A673 (cell line): ENCODE measurements around the gene DPH5. TPM values are rescaled to one million over a fixed set of nuclear protein-coding genes. Genes with fewer than 3 reads are reported as not detected.

Source experiments
- Bru-seq: library from RNA; stranded (reverse); fragments of 400-500 nt; gene quantifications from one replicate; lab custom pipeline; 2021; lab: Mats Ljungman, UMichigan
- BruChase-seq, 2 experiments: library from RNA; stranded (reverse); fragments of 400-500 nt; gene quantifications; one replicate each; lab custom pipeline; 2021; lab: Mats Ljungman, UMichigan
- BruUV-seq: library from RNA; stranded (reverse); fragments of 400-500 nt; replicated peaks from 2 replicates; lab custom pipeline; 2021; lab: Mats Ljungman, UMichigan
- CTCF ChIA-PET: fragments of 300-600 bp; sonication (Branson Sonifier 250); formaldehyde crosslinking; loops from one replicate; lab custom pipeline; 2022; ENCODE audit warnings: antibody characterized with exemption; lab: Charles Lee
- POLR2A ChIA-PET: fragments of 300-600 bp; sonication (Branson Sonifier 250); formaldehyde crosslinking; loops from one replicate; lab custom pipeline; 2022; ENCODE audit warnings: antibody characterized with exemption; ENCODE audit not compliant: low non-redundant PET; lab: Charles Lee
- DNase-seq: peaks from one replicate; pipeline ENCODE4 v3.0.0-alpha.2; 2015; ENCODE audit warnings: low spot score
- H3K27ac ChIP-seq: fragments of 200-600 bp; sonication (generic); 2 replicates; pipeline ENCODE4 v1.5.1; 2016; ENCODE audit warnings: mixed run types, low read depth, mild to moderate bottlenecking, mixed read lengths, antibody characterized with exemption, low read length; ENCODE audit not compliant: poor library complexity, severe bottlenecking
- H3K27me3 ChIP-seq: fragments of 200-600 bp; sonication (generic); replicated peaks from 2 replicates; pipeline ENCODE4 v1.6.1; 2017; ENCODE audit warnings: mixed run types, low read depth, mild to moderate bottlenecking, mixed read lengths, antibody characterized with exemption, low read length; ENCODE audit not compliant: insufficient read depth, poor library complexity
- H3K36me3 ChIP-seq: fragments of 200-600 bp; sonication (generic); 2 replicates; pipeline ENCODE4 v1.6.1; 2016; ENCODE audit warnings: mixed run types, mild to moderate bottlenecking, mixed read lengths, antibody characterized with exemption, low read length; ENCODE audit not compliant: insufficient read depth, poor library complexity, severe bottlenecking
- H3K4me1 ChIP-seq: fragments of 200-600 bp; sonication (generic); 2 replicates; pipeline ENCODE4 v1.6.1; 2017; ENCODE audit warnings: mixed run types, mild to moderate bottlenecking, mixed read lengths, antibody characterized with exemption, low read length; ENCODE audit not compliant: insufficient read depth, poor library complexity, severe bottlenecking
- H3K4me3 ChIP-seq: fragments of 200-600 bp; sonication (generic); 2 replicates; pipeline ENCODE4 v1.5.1; 2016; ENCODE audit warnings: low read depth, mixed run types, mild to moderate bottlenecking, mixed read lengths, low read length; ENCODE audit not compliant: poor library complexity, severe bottlenecking
- H3K9me3 ChIP-seq: fragments of 200-600 bp; sonication (generic); 2 replicates; pipeline ENCODE4 v1.6.1; 2016; ENCODE audit warnings: mixed run types, low read depth, mild to moderate bottlenecking, mixed read lengths, antibody characterized with exemption, low read length; ENCODE audit not compliant: poor library complexity, severe bottlenecking
- EZH2 ChIP-seq: fragments of 200-600 bp; sonication (generic); IDR thresholded peaks from 2 replicates; pipeline ENCODE4 v1.6.1; 2017; ENCODE audit warnings: borderline replicate concordance, low read depth, mild to moderate bottlenecking, mixed read lengths, antibody characterized with exemption, low read length; ENCODE audit not compliant: poor library complexity, severe bottlenecking
- intact Hi-C: fragments of 100-400 bp; cut with micrococcal nuclease; formaldehyde crosslinking; loops from one replicate; pipeline ENCODE4 v1.10.0; 2022; ENCODE audit not compliant: unreplicated experiment
- long read RNA-seq: library from polyadenylated mRNA; stranded (forward); transcript quantifications from one replicate; pipeline ENCODE4 v2.0.0, GENCODE V29; 2022
- total RNA-seq: library from RNA; stranded (reverse); gene quantifications from 2 replicates; pipeline ENCODE4 v1.2.3, GENCODE V29; 2021
- TF ChIP-seq, protein P1 (sequence below): fragments of 300-800, 200-600 bp; sonication (generic); conservative IDR thresholded peaks from 2 replicates; pipeline ENCODE4 v1.5.1; 2017; ENCODE audit warnings: low read depth, mild to moderate bottlenecking, antibody characterized with exemption, low read length, moderate library complexity, mixed read lengths

Gene DPH5
- total RNA-seq (43.2 and 50.5 TPM in 2 replicates), Bru-seq, nascent RNA (percentile 85 among the genes with signal in this experiment), BruChase-seq, experiment 1, labeled RNA remaining after a 2-hour chase (percentile 81 among the genes with signal in this experiment), BruChase-seq, experiment 2, labeled RNA remaining after a 6-hour chase (percentile 68 among the genes with signal in this experiment)
- long read RNA-seq, transcript DPH5-203 (8 exons, 1,316 nt) = major isoform, 27 of 51 reads
- long read RNA-seq, partial matches to known transcripts = 0 of 51 reads
- long read RNA-seq, other reads (novel, unspliced or antisense) = 18 of 51 reads

DNA sequence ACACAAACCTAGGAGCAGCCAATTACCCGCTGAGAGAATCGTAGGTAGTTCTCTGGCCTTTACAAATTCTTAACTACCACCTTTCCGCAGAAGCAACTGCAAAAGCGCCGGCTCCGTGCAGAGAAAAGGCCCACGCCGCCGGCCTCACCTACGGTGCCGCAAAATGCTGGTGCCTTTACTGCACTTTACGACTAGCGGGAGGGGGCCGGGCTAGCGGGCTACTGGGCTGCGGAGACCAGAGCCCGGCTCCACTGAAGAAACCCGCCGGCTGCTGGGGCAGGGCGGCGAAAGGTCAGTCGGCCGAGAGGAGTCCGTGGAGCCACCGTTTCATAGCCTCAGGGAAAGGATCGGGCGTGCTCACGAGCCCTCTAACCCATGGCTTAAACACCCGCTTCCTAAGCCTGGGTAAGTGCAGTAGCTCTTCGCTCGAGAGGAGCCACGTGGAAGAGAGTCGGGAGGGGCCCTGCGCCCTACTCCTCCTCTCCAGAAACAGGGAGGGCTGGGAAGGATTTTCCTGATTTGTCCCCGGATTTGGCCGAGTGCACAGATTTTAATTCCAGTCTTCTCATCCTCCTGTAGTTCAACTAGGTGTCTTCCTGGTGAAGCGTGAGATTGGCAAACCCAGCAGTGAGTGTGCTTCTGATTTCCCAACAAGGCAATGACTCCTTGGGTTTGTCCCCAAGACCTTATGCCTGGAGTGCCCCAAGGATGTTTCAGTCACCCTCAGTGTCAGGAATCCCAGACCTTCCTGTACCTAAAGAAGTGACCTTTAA, at the start of gene DPH5:
TSS of gene DPH5 (minus strand) at position 128 of the 773 bp plus-strand sequence. CDS start 341 bp downstream, outside the sequence.
- BruUV-seq = no TSS peak
- CTCF ChIA-PET = no interaction called here

DNA sequence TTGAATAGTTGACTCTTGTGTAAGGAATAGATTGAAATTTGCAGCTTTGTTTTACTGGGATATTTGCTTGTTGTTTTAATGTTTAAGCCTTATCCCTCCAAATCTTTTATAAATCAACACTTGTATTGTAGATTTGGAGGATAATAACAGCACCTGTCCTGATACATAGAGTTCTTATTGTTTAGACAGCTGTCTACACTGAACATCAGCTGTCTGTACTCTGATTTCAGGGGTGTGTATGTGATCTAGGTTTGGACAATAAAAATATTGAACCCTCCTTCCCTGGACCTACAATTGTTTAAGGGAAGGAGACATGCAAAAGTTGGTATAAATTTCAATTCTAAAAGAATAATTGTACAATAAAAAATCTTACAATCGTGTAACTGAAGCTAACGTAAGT, 48.3 kb upstream of the DPH5 start:
- no peaks in the 10 kb centered on the region for H3K4me1 ChIP-seq
- H3K27me3 ChIP-seq = no peaks in the 10 kb centered on the region
- H3K27ac ChIP-seq = no peak overlapping the region
- TF ChIP-seq, protein P1, sequence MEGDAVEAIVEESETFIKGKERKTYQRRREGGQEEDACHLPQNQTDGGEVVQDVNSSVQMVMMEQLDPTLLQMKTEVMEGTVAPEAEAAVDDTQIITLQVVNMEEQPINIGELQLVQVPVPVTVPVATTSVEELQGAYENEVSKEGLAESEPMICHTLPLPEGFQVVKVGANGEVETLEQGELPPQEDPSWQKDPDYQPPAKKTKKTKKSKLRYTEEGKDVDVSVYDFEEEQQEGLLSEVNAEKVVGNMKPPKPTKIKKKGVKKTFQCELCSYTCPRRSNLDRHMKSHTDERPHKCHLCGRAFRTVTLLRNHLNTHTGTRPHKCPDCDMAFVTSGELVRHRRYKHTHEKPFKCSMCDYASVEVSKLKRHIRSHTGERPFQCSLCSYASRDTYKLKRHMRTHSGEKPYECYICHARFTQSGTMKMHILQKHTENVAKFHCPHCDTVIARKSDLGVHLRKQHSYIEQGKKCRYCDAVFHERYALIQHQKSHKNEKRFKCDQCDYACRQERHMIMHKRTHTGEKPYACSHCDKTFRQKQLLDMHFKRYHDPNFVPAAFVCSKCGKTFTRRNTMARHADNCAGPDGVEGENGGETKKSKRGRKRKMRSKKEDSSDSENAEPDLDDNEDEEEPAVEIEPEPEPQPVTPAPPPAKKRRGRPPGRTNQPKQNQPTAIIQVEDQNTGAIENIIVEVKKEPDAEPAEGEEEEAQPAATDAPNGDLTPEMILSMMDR = no peak
- TF ChIP-seq EZH2 = no peak
- no TSS peak for BruUV-seq
- POLR2A ChIA-PET = no interaction called here
- CTCF ChIA-PET = no interaction called here
- no peaks in the 10 kb centered on the region for H3K36me3 ChIP-seq
- intact Hi-C loops = no loop called here
- DNase-seq = no peak
- no peaks in the 10 kb centered on the region for H3K9me3 ChIP-seq
- H3K4me3 ChIP-seq = no peak overlapping the region

More for the DNA sequence above, at the start of gene DPH5:
- peaks cover 2% of the 10 kb centered on the region for H3K36me3 ChIP-seq
- H3K4me1 ChIP-seq = peaks cover 27% of the 10 kb centered on the region
- H3K4me3 ChIP-seq = peak within 1 kb of the TSS; percentile 66
- POLR2A ChIA-PET = no interaction called here
- intact Hi-C loops = loop anchor here (5.0 kb wide), 2 partner anchors 74 to 211 kb away; partner anchors contain the start of gene S1PR1
- peak; percentile 95 for DNase-seq
- peak within 1 kb of the TSS; percentile 76 for H3K27ac ChIP-seq
- no peaks in the 10 kb centered on the region for H3K9me3 ChIP-seq
- TF ChIP-seq, protein P1 = no peak
- TF ChIP-seq EZH2 = no peak
- H3K27me3 ChIP-seq = no peaks in the 10 kb centered on the region

DNA sequence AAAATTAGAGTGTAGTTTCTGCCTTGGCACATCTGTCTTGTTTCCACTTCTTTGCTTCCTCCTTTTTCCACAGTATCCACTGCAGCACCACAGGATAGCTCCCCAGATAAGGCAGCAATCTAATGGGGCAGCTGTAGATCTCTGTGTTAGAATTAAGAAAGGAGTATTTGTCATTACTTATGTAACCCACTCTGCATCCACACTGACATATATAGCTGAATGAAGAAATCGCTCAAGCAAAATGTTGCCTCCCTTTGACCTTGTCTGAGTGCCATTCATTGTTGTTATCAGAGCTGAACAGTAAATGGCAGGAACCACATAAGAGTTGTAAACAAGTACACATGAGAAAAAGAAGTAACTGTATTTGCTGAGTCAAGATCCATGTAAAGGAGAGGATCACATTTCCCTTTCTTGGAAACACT, 45.9 kb upstream of the DPH5 start:
- H3K36me3 ChIP-seq = no peaks in the 10 kb centered on the region
- no TSS peak for BruUV-seq
- H3K27ac ChIP-seq = no peak overlapping the region
- H3K4me3 ChIP-seq = no peak overlapping the region
- ChIA-PET POLR2A (no interaction called here), CTCF (no interaction called here)
- no peaks in the 10 kb centered on the region for H3K27me3 ChIP-seq
- TF ChIP-seq, protein P1 = no peak
- no peak for TF ChIP-seq EZH2
- no peaks in the 10 kb centered on the region for H3K4me1 ChIP-seq
- DNase-seq = no peak
- no peaks in the 10 kb centered on the region for H3K9me3 ChIP-seq
- intact Hi-C loops = no loop called here
